ENCODE data around the gene KIFAP3.

KIFAP3 gene

DNA sequence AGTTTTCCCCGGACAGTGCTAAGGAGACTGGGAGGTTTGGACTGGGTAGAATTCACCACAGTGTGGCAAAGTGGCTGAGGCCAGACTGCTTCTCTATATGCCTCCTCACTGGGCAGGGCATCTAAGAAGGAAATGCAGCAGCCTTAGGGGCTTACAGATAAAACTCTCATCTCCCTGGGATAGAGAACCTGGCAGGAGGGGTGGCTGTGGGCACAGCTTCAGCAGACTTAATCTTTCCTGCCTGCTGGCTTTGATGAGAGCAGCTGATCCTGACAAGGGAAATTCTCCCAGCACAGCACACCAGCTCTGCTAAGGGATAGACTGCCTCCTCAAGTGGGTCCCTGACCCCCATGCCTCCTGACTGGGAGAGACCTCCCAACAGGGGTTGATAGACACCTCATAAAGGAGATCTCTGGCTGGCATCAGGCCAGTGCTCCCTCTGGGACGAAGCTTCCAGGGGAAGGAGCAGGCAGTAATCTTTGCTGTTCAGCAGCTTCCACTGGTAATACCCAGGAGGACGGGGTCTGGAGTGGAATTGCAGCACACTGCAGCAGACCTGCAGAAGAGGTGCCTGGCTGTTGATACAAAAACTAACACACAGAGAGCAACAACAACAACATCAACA, 25.2 kb downstream of the KIFAP3 start:
- Histone ChIP-seq H3K9me2 (replicated peaks; ENCODE audit: control insufficient read depth, low read length) (no peaks in the 10 kb centered on the region), H3K4me3 (ENCODE audit: low read length) (no peak overlapping the region), H3K79me2 (ENCODE audit: control insufficient read depth, low read length) (no peaks in the 10 kb centered on the region), H3K36me3 (ENCODE audit: control insufficient read depth, low read length) (no peaks in the 10 kb centered on the region), H4K20me1 (ENCODE audit: control insufficient read depth, insufficient read depth, low read depth, low read length) (no peaks in the 10 kb centered on the region), H3K4me1 (ENCODE audit: control insufficient read depth, low read length) (no peaks in the 10 kb centered on the region), H3K27me3 (ENCODE audit: control insufficient read depth, low read length) (no peaks in the 10 kb centered on the region), H3K27ac (ENCODE audit: low read depth, low read length) (no peak overlapping the region), H3K9me3 (ENCODE audit: control insufficient read depth, insufficient read depth, low read length) (no peaks in the 10 kb centered on the region), H3K4me2 (ENCODE audit: low read length) (no peak overlapping the region), H3F3A (ENCODE audit: control insufficient read depth, insufficient read depth) (no peaks in the 10 kb centered on the region)
- TF ChIP-seq CTCF (IDR thresholded peaks at IDR 0.05; ENCODE audit: low read depth, low read length, poor library complexity, severe bottlenecking) (no peak), EZH2phosphoT487 (IDR thresholded peaks at IDR 0.05; ENCODE audit: borderline replicate concordance, low read length) (no peak)

GRCh38 chr1:170048515-170048914, 26.0 kb downstream of the KIFAP3 start:
- Histone ChIP-seq H3K4me3 (ENCODE audit: low read length) (no peak overlapping the region), H3K79me2 (ENCODE audit: control insufficient read depth, low read length) (no peaks in the 10 kb centered on the region), H3F3A (ENCODE audit: control insufficient read depth, insufficient read depth) (no peaks in the 10 kb centered on the region), H3K9me3 (ENCODE audit: control insufficient read depth, insufficient read depth, low read length) (no peaks in the 10 kb centered on the region), H3K9me2 (replicated peaks; ENCODE audit: control insufficient read depth, low read length) (no peaks in the 10 kb centered on the region), H4K20me1 (ENCODE audit: control insufficient read depth, insufficient read depth, low read depth, low read length) (no peaks in the 10 kb centered on the region), H3K36me3 (ENCODE audit: control insufficient read depth, low read length) (no peaks in the 10 kb centered on the region), H3K27me3 (ENCODE audit: control insufficient read depth, low read length) (no peaks in the 10 kb centered on the region), H3K4me1 (ENCODE audit: control insufficient read depth, low read length) (no peaks in the 10 kb centered on the region), H3K4me2 (ENCODE audit: low read length) (no peak overlapping the region), H3K27ac (ENCODE audit: low read depth, low read length) (no peak overlapping the region)
- TF ChIP-seq CTCF (IDR thresholded peaks at IDR 0.05; ENCODE audit: low read depth, low read length, poor library complexity, severe bottlenecking) (no peak), EZH2phosphoT487 (IDR thresholded peaks at IDR 0.05; ENCODE audit: borderline replicate concordance, low read length) (no peak)

DNA sequence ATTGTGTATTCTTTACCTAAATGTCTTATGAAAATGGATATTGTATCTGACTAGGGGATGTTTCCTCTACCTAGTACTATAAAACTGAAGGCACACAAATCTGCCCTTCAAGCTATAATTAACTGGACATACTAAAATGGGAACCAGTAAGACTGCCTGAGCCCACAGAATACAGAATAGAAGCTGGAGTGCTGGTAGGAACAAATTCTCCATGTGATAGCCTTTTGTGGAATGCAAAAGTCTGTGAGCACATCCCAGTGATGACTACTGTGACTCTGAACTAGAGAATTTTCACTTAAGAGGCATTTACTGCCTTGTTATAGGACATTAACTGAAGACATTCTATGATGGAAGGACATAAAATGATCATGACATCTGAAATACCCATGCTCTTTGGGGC, 30.3 kb downstream of the KIFAP3 start:
- Histone ChIP-seq H3K4me3 (ENCODE audit: low read length) (no peak overlapping the region), H3K27ac (ENCODE audit: low read depth, low read length) (no peak overlapping the region), H3K4me2 (ENCODE audit: low read length) (no peak overlapping the region)

More for the DNA sequence above, 30.3 kb downstream of the KIFAP3 start:
- H3K9me3 ChIP-seq (ENCODE audit: control insufficient read depth, insufficient read depth, low read length) = no peaks in the 10 kb centered on the region
- no peaks in the 10 kb centered on the region for H3K27me3 ChIP-seq (ENCODE audit: control insufficient read depth, low read length)
- no peaks in the 10 kb centered on the region for H3K36me3 ChIP-seq (ENCODE audit: control insufficient read depth, low read length)
- H3F3A ChIP-seq (ENCODE audit: control insufficient read depth, insufficient read depth) = no peaks in the 10 kb centered on the region
- no peaks in the 10 kb centered on the region for H3K79me2 ChIP-seq (ENCODE audit: control insufficient read depth, low read length)
- H3K4me1 ChIP-seq (ENCODE audit: control insufficient read depth, low read length) = no peaks in the 10 kb centered on the region
- no peaks in the 10 kb centered on the region for H4K20me1 ChIP-seq (ENCODE audit: control insufficient read depth, insufficient read depth, low read depth, low read length)
- no peak for TF ChIP-seq EZH2phosphoT487 (IDR thresholded peaks at IDR 0.05; ENCODE audit: borderline replicate concordance, low read length)
- TF ChIP-seq CTCF (IDR thresholded peaks at IDR 0.05; ENCODE audit: low read depth, low read length, poor library complexity, severe bottlenecking) = no peak
- H3K9me2 ChIP-seq (replicated peaks; ENCODE audit: control insufficient read depth, low read length) = no peaks in the 10 kb centered on the region
